Retinal pigment epithelial cell (primary cell): Measurements from ENCODE around the gene ANKMY1.

Experiments used
- DNase-seq: peaks from one replicate; pipeline ENCODE4 v3.0.0-alpha.2; 2010; ENCODE audit warnings: low read depth
- H3K4me3 ChIP-seq: 2 replicates; pipeline ENCODE4 v1.5.1; 2011; ENCODE audit warnings: mild to moderate bottlenecking, low read length, control low read depth, moderate library complexity
- TF ChIP-seq, protein P1 (sequence below): conservative IDR thresholded peaks from 2 replicates; pipeline ENCODE4 v1.5.1; 2011; ENCODE audit warnings: low read depth, low read length, control low read depth, inconsistent platforms

ANKMY1 gene

DNA sequence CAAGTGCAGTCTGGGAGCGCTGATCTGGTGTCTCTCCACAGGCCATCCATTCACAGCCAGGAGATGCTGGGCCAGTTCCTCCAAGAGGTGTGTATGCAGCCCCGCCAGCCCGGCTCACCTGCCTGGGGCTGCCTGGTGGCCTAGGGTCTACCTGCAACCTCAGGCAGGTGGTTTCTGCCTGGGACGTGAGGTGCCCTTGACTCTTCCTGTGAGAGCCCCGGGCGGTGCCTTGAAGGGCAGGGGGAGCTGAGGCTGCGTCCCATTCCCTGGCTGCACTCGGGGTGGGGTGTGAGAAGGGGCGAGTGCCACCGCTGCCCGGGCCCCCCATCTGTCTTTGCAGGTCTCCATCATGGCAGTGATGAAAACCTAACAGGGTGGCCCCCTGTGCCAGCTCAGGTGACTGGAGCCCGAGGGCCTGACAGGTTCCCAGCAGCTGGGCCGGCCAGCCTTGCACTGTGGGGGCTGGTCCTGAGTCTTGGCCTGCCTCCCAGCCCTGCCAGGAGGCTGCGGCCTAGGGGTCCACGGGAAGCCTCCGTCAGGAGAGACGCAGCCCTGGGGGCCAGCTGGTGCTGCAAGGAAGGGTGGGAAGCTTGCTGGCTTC is 40.6 kb upstream of the ANKMY1 start:
- DNase-seq = no peak
- H3K4me3 ChIP-seq = no peak overlapping the region
- TF ChIP-seq, protein P1, sequence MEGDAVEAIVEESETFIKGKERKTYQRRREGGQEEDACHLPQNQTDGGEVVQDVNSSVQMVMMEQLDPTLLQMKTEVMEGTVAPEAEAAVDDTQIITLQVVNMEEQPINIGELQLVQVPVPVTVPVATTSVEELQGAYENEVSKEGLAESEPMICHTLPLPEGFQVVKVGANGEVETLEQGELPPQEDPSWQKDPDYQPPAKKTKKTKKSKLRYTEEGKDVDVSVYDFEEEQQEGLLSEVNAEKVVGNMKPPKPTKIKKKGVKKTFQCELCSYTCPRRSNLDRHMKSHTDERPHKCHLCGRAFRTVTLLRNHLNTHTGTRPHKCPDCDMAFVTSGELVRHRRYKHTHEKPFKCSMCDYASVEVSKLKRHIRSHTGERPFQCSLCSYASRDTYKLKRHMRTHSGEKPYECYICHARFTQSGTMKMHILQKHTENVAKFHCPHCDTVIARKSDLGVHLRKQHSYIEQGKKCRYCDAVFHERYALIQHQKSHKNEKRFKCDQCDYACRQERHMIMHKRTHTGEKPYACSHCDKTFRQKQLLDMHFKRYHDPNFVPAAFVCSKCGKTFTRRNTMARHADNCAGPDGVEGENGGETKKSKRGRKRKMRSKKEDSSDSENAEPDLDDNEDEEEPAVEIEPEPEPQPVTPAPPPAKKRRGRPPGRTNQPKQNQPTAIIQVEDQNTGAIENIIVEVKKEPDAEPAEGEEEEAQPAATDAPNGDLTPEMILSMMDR = no peak

DNA sequence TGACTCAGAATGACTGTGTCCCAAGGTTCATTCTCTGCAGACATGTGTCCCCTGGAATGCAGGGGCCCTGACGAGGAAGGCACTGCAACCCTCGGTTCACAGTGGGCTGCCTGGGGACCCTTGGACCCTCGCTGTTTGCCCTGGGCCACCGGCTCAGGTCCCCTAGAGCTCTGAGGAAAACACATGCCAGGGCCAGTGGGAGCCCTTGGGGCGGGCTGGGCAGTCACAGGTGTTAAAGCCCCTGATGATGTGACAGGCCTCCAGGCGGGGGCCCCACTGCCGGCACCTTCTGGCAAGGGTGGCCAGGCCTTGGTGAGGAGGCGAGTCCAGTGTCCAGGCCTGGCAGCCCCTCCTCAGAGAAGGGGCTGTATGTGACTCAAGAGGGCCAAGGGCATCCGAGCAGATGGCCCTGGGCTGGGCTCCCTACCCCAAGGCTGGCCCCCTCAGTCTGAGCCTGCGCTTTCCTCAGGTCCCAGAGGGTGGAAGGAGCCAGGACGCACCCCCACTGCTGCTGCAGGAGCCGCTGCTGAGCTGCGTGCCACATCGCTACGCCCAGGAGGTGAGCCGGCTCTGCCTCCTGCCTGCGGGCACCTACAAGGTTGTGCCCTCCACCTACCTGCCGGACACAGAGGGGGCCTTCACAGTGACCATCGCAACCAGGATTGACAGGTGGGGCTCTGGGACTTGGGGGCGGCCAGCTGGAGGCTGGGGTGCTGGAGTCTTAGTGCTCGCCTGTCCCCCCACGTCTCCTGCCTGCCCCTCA is 39.8 kb upstream of the ANKMY1 start:
- TF ChIP-seq, protein P1 = no peak
- no peak for DNase-seq
- H3K4me3 ChIP-seq = no peak overlapping the region

DNA sequence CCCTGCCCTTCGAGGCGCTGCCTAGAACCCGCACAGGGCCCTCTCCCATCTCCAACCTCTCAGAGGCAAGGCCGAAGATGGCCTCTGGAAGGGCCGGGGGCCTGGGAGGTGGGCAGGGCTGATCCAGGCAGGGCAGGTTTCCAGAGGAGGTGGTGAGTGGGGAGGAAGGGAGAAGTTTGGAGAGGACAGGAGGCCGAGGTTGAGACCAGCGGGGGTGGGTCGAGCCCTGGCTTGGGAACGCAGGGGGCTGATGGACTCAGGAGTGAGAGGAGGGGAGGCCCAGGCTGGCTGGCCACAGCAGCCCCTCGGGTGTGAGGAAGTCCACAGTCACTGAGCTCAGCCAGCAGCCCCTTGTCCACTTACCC is 39.2 kb upstream of the ANKMY1 start:
- H3K4me3 ChIP-seq = no peak overlapping the region
- TF ChIP-seq, protein P1 = no peak
- no peak for DNase-seq

DNA sequence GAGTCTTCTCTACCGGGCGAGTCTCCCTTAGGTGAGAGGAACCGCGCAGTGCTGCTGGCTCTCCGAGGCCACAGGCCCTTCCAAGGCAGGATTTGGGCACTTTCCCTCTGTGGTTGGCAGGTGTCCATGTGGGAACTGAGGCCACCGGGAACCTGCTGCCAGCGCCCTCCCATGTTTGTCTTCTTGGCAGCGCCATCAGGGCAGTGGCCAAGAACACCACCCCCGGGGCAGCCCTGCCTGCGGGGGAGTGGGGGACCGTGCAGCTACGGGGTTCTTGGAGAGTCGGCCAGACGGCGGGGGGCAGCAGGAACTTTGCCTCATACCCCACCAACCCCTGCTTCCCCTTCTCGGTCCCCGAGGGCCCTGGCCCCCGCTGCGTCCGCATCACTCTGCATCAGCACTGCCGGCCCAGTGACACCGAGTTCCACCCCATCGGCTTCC is 38.7 kb upstream of the ANKMY1 start:
- DNase-seq = no peak
- TF ChIP-seq, protein P1 = no peak
- no peak overlapping the region for H3K4me3 ChIP-seq

GRCh38 chr2:240596080-240596460 is 38.3 kb upstream of the ANKMY1 start:
- no peak overlapping the region for H3K4me3 ChIP-seq
- DNase-seq = no peak
- TF ChIP-seq, protein P1 = no peak

DNA sequence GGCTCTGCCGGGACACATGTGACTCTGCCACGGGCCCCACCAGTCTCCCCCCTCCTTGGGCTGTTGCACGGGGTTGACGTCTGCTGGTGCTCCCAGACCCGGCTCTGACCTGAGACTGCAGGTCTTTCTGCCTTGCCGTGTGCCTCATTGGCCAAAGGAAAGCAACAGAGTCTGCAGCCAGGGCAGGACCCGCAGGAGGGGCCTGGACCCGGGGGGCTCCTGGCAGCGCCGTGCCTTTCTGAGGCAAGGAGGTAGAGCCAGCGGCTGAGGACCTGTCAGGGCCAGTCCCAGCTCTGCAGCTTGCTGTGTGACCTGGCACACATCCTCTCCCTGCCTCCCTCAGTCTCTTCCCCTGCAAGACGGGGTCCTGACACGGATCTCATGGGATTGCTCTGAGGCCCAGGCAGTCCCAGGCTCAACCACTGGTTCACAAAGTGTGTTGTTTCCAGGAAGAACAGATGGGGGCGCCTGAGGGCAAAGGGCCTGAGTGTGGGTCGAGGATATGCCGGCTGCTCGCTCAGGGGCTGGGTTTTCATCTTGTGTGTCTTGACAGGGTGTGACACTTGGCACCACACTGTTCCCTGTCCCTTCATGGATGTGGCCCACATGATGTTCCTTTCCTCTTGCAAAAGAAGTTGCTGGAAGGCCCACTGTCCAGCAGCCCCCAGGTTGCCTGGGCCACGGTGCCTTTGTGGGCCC is 37.7 kb upstream of the ANKMY1 start:
- no peak overlapping the region for H3K4me3 ChIP-seq
- TF ChIP-seq, protein P1 = peak; percentile 33
- no peak for DNase-seq
